Activated T-cell treated with anti-CD3 and anti-CD28 coated beads, Interleukin-2, amount 50 U/mL, for 72 hours (primary cell): Measurements from ENCODE around the gene VPS13D. TPM values are rescaled to one million over a fixed set of nuclear protein-coding genes. Genes with fewer than 3 reads are reported as not detected.
A peak's percentile ranks its signal among the peaks of the same experiment; 100 is the strongest.
"Not testable (repeated sequence)": the region's sequence is repeated elsewhere in the genome, so short reads cannot be mapped to it uniquely, and the experiment has no call there.

Experiments used
- ATAC-seq, 2 donors: fragments of 150-1000 bp; cut with Tn5 transposase; replicated peaks in 1 of 2; 2 replicates each; pipeline ENCODE4 v1.10.0; 2021; ENCODE audit warnings: moderate library complexity in 2 of 2, mild to moderate bottlenecking in 1 of 2
- DNase-seq, 2 donors: peaks; one replicate each; pipeline ENCODE4 v3.0.0; 2021 to 2022; ENCODE audit warnings: mixed read lengths in 1 of 2
- H3K27ac Mint-ChIP-seq: one replicate; pipeline ENCODE4 v1.8.0; 2022; ENCODE audit warnings: mild to moderate bottlenecking, moderate library complexity, mixed read lengths
- H3K27me3 Mint-ChIP-seq: one replicate; pipeline ENCODE4 v1.8.0; 2022; ENCODE audit warnings: low read depth, mixed read lengths
- H3K36me3 Mint-ChIP-seq, 2 donors: one replicate each; pipeline ENCODE4 v1.8.0; 2022; ENCODE audit warnings: mixed read lengths in 2 of 2, mild to moderate bottlenecking in 1 of 2; ENCODE audit not compliant: insufficient read depth in 2 of 2
- H3K4me1 Mint-ChIP-seq: one replicate; pipeline ENCODE4 v1.8.0; 2022; ENCODE audit warnings: low read depth, mixed read lengths
- H3K4me3 Mint-ChIP-seq, 2 donors: one replicate each; pipeline ENCODE4 v1.8.0; 2022; ENCODE audit warnings: mild to moderate bottlenecking in 2 of 2, mixed read lengths in 2 of 2, moderate library complexity in 2 of 2
- H3K9me3 Mint-ChIP-seq, 2 donors: one replicate each; pipeline ENCODE4 v1.8.0; 2022; ENCODE audit warnings: mixed read lengths in 2 of 2
- total RNA-seq, 2 donors: library from RNA; stranded (reverse); gene quantifications; one replicate each; pipeline ENCODE4 v1.2.3, GENCODE V29; 2022

The VPS13D gene
- total RNA-seq, 2 donors from 2014 or later, result 36.0 to 40.5 TPM

DNA sequence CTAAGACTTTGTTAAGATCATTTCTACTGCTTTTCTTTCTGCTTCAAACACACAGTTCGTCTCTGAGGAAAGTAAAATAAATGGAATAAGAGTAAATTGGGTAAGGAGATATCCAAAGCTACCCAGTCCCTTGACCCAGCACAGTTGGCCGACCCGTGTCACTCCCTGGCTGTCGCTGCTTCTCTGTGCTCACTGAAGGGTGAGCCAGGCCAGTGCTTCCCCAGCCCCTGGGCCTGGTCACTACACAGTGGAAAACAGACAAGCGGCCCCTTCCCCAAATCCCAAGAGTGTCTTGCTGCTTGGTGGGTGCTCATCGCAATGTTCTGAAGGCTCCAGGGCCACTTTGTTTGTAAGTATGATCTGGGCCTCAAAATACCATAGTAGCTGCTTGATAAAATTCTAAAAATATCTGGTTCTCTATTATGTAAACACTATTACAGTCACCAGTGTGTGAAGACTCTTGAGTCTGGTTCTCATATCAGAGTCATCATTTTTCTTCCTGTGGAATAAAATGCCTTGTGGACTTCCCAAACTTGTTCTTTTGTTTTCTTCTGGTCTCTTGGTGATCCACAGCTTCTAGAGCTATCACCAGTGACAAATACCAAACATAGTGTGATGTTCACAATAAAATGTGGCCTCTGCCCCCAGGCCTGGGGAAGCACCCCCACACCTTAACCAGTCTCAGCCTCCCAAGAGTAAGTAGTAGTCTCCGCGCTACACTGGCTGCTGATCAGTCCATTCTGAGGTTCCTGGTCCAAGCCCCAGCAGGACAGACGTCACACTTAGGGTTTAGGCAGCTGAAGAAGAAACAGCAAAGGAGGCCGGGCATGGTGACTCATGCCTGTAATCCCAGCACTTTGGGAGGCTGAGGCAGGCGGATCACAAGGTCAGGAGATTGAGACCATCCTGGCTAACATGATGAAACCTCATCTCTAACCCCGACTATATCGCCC lies 282.0 kb downstream of the VPS13D start:
- peaks cover 76% of the 10 kb centered on the region for H3K4me1 Mint-ChIP-seq
- no peak for DNase-seq

GRCh38 chr1:12513181-12513580 lies 283.4 kb downstream of the VPS13D start:
- no peak overlapping the region for H3K4me3 Mint-ChIP-seq
- H3K4me1 Mint-ChIP-seq, result peaks cover 83% of the 10 kb centered on the region

More for the DNA sequence above, 282.0 kb downstream of the VPS13D start:
- peaks cover 10 to 13% of the 10 kb centered on the region in 2 donors for H3K36me3 Mint-ChIP-seq
- peaks cover 2 to 3% of the 10 kb centered on the region in 2 donors for H3K9me3 Mint-ChIP-seq
- H3K4me3 Mint-ChIP-seq, result peak overlapping the region; percentile 74 to 84
- H3K27ac Mint-ChIP-seq, result peak overlapping the region; percentile 95
- no peaks in the 10 kb centered on the region for H3K27me3 Mint-ChIP-seq
- no peak for ATAC-seq

DNA sequence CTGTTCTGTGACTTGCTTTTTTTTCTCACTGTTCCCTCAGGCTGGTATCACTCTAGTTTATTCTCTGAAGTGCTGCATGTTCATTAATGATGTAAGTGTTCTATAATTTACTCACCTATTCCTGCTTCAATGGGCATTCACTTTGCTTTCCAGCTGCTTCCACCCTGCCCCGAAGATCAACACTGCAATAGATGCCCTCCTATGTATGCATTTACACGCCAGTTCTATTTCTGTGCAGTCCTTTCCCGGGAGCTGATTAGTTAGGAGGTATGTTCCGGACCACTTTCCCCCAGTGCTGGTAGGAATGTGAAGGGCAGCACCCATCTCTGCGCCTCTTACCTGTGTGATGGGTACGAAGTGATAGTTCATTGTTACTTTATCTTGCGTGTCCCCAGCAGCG lies 284.8 kb downstream of the VPS13D start:
- Mint-ChIP-seq H3K4me1 (peaks cover 85% of the 10 kb centered on the region), H3K27ac (peak overlapping the region; percentile 2), H3K27me3 (no peaks in the 10 kb centered on the region), H3K4me3 (no peak overlapping the region), H3K36me3 (peaks cover 8 to 14% of the 10 kb centered on the region in 2 donors), H3K9me3 (peaks cover 2 to 3% of the 10 kb centered on the region in 2 donors)
- DNase-seq, result no peak
- ATAC-seq, result no peak

More at GRCh38 chr1:12513181-12513580, 283.4 kb downstream of the VPS13D start:
- Mint-ChIP-seq H3K9me3 (peaks cover 2 to 3% of the 10 kb centered on the region in 2 donors), H3K27me3 (no peaks in the 10 kb centered on the region), H3K36me3 (peaks cover 10 to 13% of the 10 kb centered on the region in 2 donors), H3K27ac (no peak overlapping the region)
- ATAC-seq, result no peak
- no peak for DNase-seq

- no peaks in the 10 kb centered on the region for H3K27me3 Mint-ChIP-seq
- H3K9me3 Mint-ChIP-seq, result peaks cover 2 to 3% of the 10 kb centered on the region in 2 donors
- ATAC-seq (no peak), DNase-seq (no peak)
- H3K36me3 Mint-ChIP-seq, result peaks cover 6 to 14% of the 10 kb centered on the region in 2 donors
- no peak overlapping the region for H3K27ac Mint-ChIP-seq
- H3K4me1 Mint-ChIP-seq, result peaks cover 85% of the 10 kb centered on the region
- no peak overlapping the region for H3K4me3 Mint-ChIP-seq
These were observed 285.4 kb downstream of the VPS13D start for GRCh38 chr1:12515234-12515633.

GRCh38 chr1:12516741-12517140 lies 286.9 kb downstream of the VPS13D start:
- Mint-ChIP-seq H3K36me3 (peaks cover 2 to 10% of the 10 kb centered on the region in 2 donors), H3K4me1 (peaks cover 80% of the 10 kb centered on the region), H3K27me3 (no peaks in the 10 kb centered on the region), H3K27ac (peak overlapping the region; percentile 87), H3K9me3 (peaks cover 0 to 2% of the 10 kb centered on the region in 2 donors), H3K4me3 (peak overlapping the region; percentile 4 to 45)
- DNase-seq, result no peak
- ATAC-seq, result no peak

DNA sequence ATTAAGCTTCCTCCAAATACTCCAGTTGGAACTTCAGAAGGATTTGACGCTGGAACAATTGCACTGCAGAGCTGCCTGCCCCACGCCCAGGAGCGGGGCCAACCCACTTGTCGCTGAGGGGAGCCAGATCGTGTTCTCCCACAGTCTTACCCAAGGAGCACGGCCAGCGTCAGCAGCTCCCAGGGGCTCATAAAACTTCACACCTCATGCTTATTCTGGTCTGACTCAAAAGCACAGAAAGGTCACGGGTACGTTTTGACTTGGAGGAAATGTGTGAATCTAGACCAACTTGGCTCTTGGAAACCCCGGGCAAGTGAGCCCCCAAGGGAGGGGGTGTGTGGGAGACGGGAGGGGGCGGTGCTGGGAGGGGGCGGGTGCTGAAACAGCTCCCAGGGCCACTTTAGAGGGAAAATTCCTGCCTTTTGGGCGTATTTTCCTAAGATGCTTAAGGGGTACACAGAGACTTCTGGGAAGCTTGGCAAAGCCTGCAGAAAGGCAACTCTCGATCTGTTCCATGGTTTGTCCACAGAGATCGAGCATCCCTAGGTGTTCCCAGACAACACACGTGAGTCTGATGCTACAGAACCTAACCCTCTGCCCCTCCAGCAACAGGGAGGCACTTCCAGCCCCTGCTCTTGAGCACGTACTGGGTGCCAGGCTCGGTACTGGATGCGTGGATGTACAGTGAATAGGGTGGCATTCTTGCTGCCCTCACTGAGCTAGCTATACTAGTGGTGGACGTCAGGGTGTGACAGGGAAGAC lies 289.3 kb downstream of the VPS13D start:
- ATAC-seq (peak; percentile 97 to 99), DNase-seq (peak; percentile 70 to 72)
- Mint-ChIP-seq H3K27me3 (no peaks in the 10 kb centered on the region), H3K9me3 (no peaks in the 10 kb centered on the region), H3K4me3 (peak overlapping the region; percentile 53 to 81), H3K27ac (no peak overlapping the region), H3K36me3 (peaks cover 2 to 4% of the 10 kb centered on the region in 2 donors), H3K4me1 (peaks cover 62% of the 10 kb centered on the region)

GRCh38 chr1:12519693-12520364 lies 290.0 kb downstream of the VPS13D start:
- ATAC-seq, result no peak
- H3K4me1 Mint-ChIP-seq, result peaks cover 55% of the 10 kb centered on the region
- H3K4me3 Mint-ChIP-seq, result no peak overlapping the region
- no peak overlapping the region for H3K27ac Mint-ChIP-seq
- H3K9me3 Mint-ChIP-seq, result no peaks in the 10 kb centered on the region
- no peak for DNase-seq
- H3K27me3 Mint-ChIP-seq, result no peaks in the 10 kb centered on the region
- peaks cover 2 to 4% of the 10 kb centered on the region in 2 donors for H3K36me3 Mint-ChIP-seq

- no peak for ATAC-seq
- H3K36me3 Mint-ChIP-seq, result peaks cover 2 to 4% of the 10 kb centered on the region in 2 donors
- peaks cover 63% of the 10 kb centered on the region for H3K4me1 Mint-ChIP-seq
- H3K27me3 Mint-ChIP-seq, result no peaks in the 10 kb centered on the region
- no peak overlapping the region for H3K4me3 Mint-ChIP-seq
- H3K9me3 Mint-ChIP-seq, result no peaks in the 10 kb centered on the region
- DNase-seq, result no peak
- no peak overlapping the region for H3K27ac Mint-ChIP-seq
These were observed 291.3 kb downstream of the VPS13D start for GRCh38 chr1:12521096-12521495.

- H3K36me3 Mint-ChIP-seq, DNase-seq, H3K27ac Mint-ChIP-seq, ATAC-seq, H3K27me3 Mint-ChIP-seq, H3K9me3 Mint-ChIP-seq, H3K4me3 Mint-ChIP-seq: not testable (repeated sequence)
- H3K4me1 Mint-ChIP-seq, result peaks cover 48% of the 10 kb centered on the region
These were observed 292.9 kb downstream of the VPS13D start for GRCh38 chr1:12522780-12523179.

DNA sequence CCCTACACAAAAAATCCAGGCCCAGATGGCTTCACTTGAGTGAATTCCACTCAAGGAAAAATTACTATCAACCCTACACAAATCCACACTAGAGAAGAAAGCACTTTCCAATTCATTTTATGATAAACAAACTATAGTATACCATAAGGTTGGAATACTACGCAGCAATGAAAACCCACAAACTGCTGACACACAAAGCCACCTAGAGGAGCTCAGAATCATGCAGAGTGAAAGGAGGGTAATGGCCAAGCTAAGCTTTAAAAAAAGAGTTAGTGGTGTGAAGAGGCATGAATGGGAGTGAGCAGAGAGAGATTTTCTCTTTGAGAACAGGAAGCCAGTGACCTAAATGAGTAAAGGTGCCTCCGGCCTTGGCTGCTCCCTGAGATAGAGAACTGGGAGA lies 294.4 kb downstream of the VPS13D start:
- H3K27me3 Mint-ChIP-seq, result no peaks in the 10 kb centered on the region
- H3K4me3 Mint-ChIP-seq, result no peak overlapping the region
- H3K4me1 Mint-ChIP-seq, result peaks cover 36% of the 10 kb centered on the region
- DNase-seq (no peak), ATAC-seq (no peak)
- H3K9me3 Mint-ChIP-seq, result no peaks in the 10 kb centered on the region
- H3K36me3 Mint-ChIP-seq, result peaks cover 2 to 3% of the 10 kb centered on the region in 2 donors
- no peak overlapping the region for H3K27ac Mint-ChIP-seq

DNA sequence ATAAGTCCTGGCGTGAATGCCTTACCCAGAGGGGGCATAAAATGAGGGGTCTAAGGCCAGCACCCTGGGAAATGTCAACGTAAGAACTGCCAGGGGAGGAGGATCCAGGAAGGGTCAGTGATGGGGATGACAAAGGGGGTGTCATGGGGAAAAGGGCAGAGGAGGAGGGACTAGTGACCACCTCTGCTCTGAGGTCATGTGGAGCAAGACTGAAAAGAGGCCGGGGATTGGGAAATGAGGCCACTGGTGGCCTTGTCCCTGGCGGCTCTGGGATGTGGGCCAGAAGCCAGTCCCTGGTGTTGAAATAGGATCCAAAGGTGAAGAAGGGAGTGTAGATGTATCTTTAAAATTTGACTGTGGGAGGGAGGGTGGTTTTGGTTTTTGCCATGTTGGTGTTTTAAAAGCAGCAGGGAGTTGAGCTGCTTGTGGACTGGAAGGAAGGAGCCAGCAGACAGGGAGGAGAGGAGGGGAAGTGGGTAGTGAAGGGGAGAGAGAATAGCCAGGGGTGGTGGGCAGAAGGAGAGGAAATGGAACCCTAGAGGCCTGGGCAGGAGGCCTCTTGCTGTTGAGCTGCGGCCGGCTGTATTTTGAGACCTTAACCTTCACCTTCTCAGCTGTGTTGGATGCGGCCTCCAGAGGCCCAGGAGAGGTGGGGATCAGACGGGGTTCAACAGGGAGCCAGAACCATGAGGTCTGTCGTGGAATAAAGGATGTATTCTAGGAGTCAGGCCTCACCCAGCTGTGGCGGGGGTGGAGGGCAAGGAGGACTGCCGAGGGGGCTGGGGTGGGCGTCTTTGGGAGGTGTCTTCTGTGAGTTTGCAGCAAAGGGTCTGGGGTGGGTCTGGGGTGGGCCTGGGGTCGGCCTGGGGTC lies 295.7 kb downstream of the VPS13D start:
- DNase-seq (no peak), ATAC-seq (no peak)
- Mint-ChIP-seq H3K36me3 (no peaks in the 10 kb centered on the region), H3K4me3 (no peak overlapping the region), H3K9me3 (no peaks in the 10 kb centered on the region), H3K27me3 (no peaks in the 10 kb centered on the region), H3K4me1 (peaks cover 30% of the 10 kb centered on the region), H3K27ac (no peak overlapping the region)

- H3K4me3 Mint-ChIP-seq, result no peak overlapping the region
- DNase-seq (no peak), ATAC-seq (no peak)
- no peaks in the 10 kb centered on the region for H3K27me3 Mint-ChIP-seq
- H3K36me3 Mint-ChIP-seq, result no peaks in the 10 kb centered on the region
- H3K9me3 Mint-ChIP-seq, result no peaks in the 10 kb centered on the region
- peaks cover 24% of the 10 kb centered on the region for H3K4me1 Mint-ChIP-seq
- no peak overlapping the region for H3K27ac Mint-ChIP-seq
These were observed 297.7 kb downstream of the VPS13D start for GRCh38 chr1:12527564-12527963.
